Measurements from ENCODE around the gene TUBA1B. TPM values are rescaled to one million over a fixed set of nuclear protein-coding genes. Genes with fewer than 3 reads are reported as not detected.

Gene TUBA1B
- total and polyA plus RNA-seq, 2 donors from 2014 or later = 533 to 537 TPM

DNA sequence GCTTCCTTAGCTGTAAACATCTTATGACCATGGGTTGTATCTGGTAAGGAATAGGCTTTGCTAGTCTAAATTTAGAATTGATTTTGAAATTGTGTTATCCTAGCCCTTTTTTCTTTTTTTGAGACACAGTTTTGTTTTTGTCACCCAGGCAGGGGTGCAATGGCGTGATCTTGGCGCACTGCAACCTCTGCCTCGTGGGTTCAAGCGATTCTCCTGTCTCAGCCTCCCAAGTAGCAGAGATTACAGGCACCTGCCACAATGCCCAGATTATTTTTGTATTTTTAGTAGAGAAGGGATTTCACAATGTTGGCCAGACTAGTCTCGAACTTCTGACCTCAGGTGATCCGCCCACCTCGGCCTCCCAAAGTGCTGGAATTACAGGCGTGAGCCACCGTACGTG, 2.4 kb upstream of the TUBA1B start:
- intact Hi-C loops (cut with DNase I) = no loop called here
- H3K9me3 ChIP-seq (ENCODE audit: control insufficient read depth in 2 of 3, insufficient read depth in 1 of 3, low read length in 3 of 3) = no peaks in the 10 kb centered on the region
- H3K27ac ChIP-seq (ENCODE audit: low read depth in 2 of 2, low read length in 2 of 2) = no peak overlapping the region
- no peak for TF ChIP-seq CTCF (IDR thresholded peaks at IDR 0.05; ENCODE audit: borderline replicate concordance, extremely low read depth, insufficient read depth)
- peaks cover 4 to 14% (median 7%) of the 10 kb centered on the region in 3 donors for H3K36me3 ChIP-seq (ENCODE audit: control insufficient read depth in 2 of 3, insufficient read depth in 3 of 3, low read length in 3 of 3)
- no peaks in the 10 kb centered on the region for H3K27me3 ChIP-seq (ENCODE audit: control insufficient read depth, insufficient read depth, low read length)
- H3K4me3 ChIP-seq (ENCODE audit: low read length in 3 of 3) = no peak overlapping the region
- DNase-seq = no peak
- H3K4me1 ChIP-seq (ENCODE audit: control insufficient read depth in 2 of 3, insufficient read depth in 2 of 3, low read depth in 1 of 3, low read length in 3 of 3) = peaks cover 0 to 18% (median 5%) of the 10 kb centered on the region in 3 donors
- H3K9ac ChIP-seq (ENCODE audit: low read length in 3 of 3) = no peak overlapping the region
- no peak for FAIRE-seq

DNA sequence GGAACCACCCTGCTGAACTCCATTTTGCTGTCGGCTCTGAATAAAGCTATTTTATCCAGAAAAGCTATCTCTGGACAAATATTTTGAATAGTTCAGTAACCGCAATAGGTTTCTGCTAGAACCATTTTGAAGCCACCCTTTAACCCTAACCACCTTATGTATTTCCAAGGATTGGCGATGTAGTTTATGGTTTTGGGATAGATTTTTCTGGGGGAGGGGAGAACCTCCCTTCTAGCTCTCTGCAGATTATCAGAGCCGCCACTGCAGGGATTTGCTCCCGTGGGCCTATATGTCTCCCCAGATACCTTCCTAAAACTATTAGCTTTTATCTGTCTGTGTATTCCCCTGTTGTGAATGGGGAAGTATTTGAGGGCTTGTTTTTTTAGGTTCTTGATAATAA, 1.8 kb upstream of the TUBA1B start:
- intact Hi-C loops (cut with DNase I) = no loop called here
- Histone ChIP-seq H3K4me3 (ENCODE audit: low read length in 3 of 3) (no peak overlapping the region), H3K27ac (ENCODE audit: low read depth in 2 of 2, low read length in 2 of 2) (no peak overlapping the region)

GRCh38 chr12:49131894-49132461, 783 bp upstream of the TUBA1B start:
- peak in 1 of 5 donors; percentile 71 for DNase-seq
- peak overlapping the region; percentile 68 to 81 (median 79) for H3K4me3 ChIP-seq (ENCODE audit: low read length in 3 of 3)
- H3K9me3 ChIP-seq (ENCODE audit: control insufficient read depth in 2 of 3, insufficient read depth in 1 of 3, low read length in 3 of 3) = no peaks in the 10 kb centered on the region
- peaks cover 0 to 18% (median 5%) of the 10 kb centered on the region in 3 donors for H3K4me1 ChIP-seq (ENCODE audit: control insufficient read depth in 2 of 3, insufficient read depth in 2 of 3, low read depth in 1 of 3, low read length in 3 of 3)
- no peak for FAIRE-seq
- peak overlapping the region; percentile 76 to 77 for H3K27ac ChIP-seq (ENCODE audit: low read depth in 2 of 2, low read length in 2 of 2)
- H3K36me3 ChIP-seq (ENCODE audit: control insufficient read depth in 2 of 3, insufficient read depth in 3 of 3, low read length in 3 of 3) = peaks cover 10 to 26% (median 11%) of the 10 kb centered on the region in 3 donors
- no peak for TF ChIP-seq CTCF (IDR thresholded peaks at IDR 0.05; ENCODE audit: borderline replicate concordance, extremely low read depth, insufficient read depth)
- peak overlapping the region; percentile 57 to 74 (median 66) for H3K9ac ChIP-seq (ENCODE audit: low read length in 3 of 3)
- no peaks in the 10 kb centered on the region for H3K27me3 ChIP-seq (ENCODE audit: control insufficient read depth, insufficient read depth, low read length)
- intact Hi-C loops (cut with DNase I) = no loop called here

More for the DNA sequence above, 1.8 kb upstream of the TUBA1B start:
- Histone ChIP-seq H3K36me3 (ENCODE audit: control insufficient read depth in 2 of 3, insufficient read depth in 3 of 3, low read length in 3 of 3) (peaks cover 4 to 15% (median 7%) of the 10 kb centered on the region in 3 donors), H3K27me3 (ENCODE audit: control insufficient read depth, insufficient read depth, low read length) (no peaks in the 10 kb centered on the region), H3K4me1 (ENCODE audit: control insufficient read depth in 2 of 3, insufficient read depth in 2 of 3, low read depth in 1 of 3, low read length in 3 of 3) (peaks cover 0 to 18% (median 5%) of the 10 kb centered on the region in 3 donors), H3K9ac (ENCODE audit: low read length in 3 of 3) (no peak overlapping the region), H3K9me3 (ENCODE audit: control insufficient read depth in 2 of 3, insufficient read depth in 1 of 3, low read length in 3 of 3) (no peaks in the 10 kb centered on the region)
- TF ChIP-seq CTCF (IDR thresholded peaks at IDR 0.05; ENCODE audit: borderline replicate concordance, extremely low read depth, insufficient read depth) = no peak
- FAIRE-seq (no peak), DNase-seq (no peak)
